Measurements from ENCODE around the gene ZBTB16.

GRCh38 chr11:114064216-114064615, 4.7 kb downstream of the ZBTB16 start:
- TF ChIP-seq, protein P1, sequence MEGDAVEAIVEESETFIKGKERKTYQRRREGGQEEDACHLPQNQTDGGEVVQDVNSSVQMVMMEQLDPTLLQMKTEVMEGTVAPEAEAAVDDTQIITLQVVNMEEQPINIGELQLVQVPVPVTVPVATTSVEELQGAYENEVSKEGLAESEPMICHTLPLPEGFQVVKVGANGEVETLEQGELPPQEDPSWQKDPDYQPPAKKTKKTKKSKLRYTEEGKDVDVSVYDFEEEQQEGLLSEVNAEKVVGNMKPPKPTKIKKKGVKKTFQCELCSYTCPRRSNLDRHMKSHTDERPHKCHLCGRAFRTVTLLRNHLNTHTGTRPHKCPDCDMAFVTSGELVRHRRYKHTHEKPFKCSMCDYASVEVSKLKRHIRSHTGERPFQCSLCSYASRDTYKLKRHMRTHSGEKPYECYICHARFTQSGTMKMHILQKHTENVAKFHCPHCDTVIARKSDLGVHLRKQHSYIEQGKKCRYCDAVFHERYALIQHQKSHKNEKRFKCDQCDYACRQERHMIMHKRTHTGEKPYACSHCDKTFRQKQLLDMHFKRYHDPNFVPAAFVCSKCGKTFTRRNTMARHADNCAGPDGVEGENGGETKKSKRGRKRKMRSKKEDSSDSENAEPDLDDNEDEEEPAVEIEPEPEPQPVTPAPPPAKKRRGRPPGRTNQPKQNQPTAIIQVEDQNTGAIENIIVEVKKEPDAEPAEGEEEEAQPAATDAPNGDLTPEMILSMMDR (IDR thresholded peaks at IDR 0.05; ENCODE audit: low read length) = no peak
- TF ChIP-seq EZH2 (optimal IDR thresholded peaks at IDR 0.05; ENCODE audit: low read depth, low read length) (no peak), EZH2phosphoT487 (IDR thresholded peaks at IDR 0.05; ENCODE audit: low read length) (no peak)

Measured in MM.1S (cell line).